ENCODE measurements around the gene KRT71. TPM values are rescaled to one million over a fixed set of nuclear protein-coding genes. Genes with fewer than 3 reads are reported as not detected.

KRT71 gene
- total and polyA plus RNA-seq, 8 donors, result not detected

- H3K36me3 ChIP-seq, result no peaks in the 10 kb centered on the region
- intact Hi-C loops (cut with DNase I; ENCODE audit: low total_unique reads), result no loop called here
- H3K27ac ChIP-seq, result no peak overlapping the region
- H3K4me1 ChIP-seq, result peaks cover 0 to 5% (median 0%) of the 10 kb centered on the region in 4 donors
- no peak overlapping the region for H3K4me3 ChIP-seq
- TF ChIP-seq CTCF (IDR thresholded peaks at IDR 0.05), result no peak
- TF ChIP-seq POLR2A (IDR thresholded peaks at IDR 0.05), result no peak
- no peak for TF ChIP-seq POLR2AphosphoS5 (IDR thresholded peaks at IDR 0.05)
- TF ChIP-seq EP300 (IDR thresholded peaks at IDR 0.05), result no peak
- WGBS, 5 donors, result 79 to 89% (median 81%) methylated on average over 5 of the region's 5 CpGs
- DNase-seq, result no peak
- H3K9me3 ChIP-seq, result no peaks in the 10 kb centered on the region
- no peaks in the 10 kb centered on the region for H3K27me3 ChIP-seq
Measured at GRCh38 chr12:52499806-52500560, 53.0 kb downstream of the KRT71 start.

- Histone ChIP-seq H3K27ac (no peak overlapping the region), H3K36me3 (no peaks in the 10 kb centered on the region), H3K27me3 (no peaks in the 10 kb centered on the region), H3K4me3 (no peak overlapping the region), H3K4me1 (peaks cover 0 to 5% (median 0%) of the 10 kb centered on the region in 4 donors), H3K9me3 (no peaks in the 10 kb centered on the region)
- intact Hi-C loops (cut with DNase I; ENCODE audit: low total_unique reads), result no loop called here
- TF ChIP-seq POLR2AphosphoS5 (IDR thresholded peaks at IDR 0.05), result no peak
- TF ChIP-seq POLR2A (IDR thresholded peaks at IDR 0.05), result no peak
- TF ChIP-seq CTCF (IDR thresholded peaks at IDR 0.05), result no peak
- no peak for TF ChIP-seq EP300 (IDR thresholded peaks at IDR 0.05)
- 70 to 86% (median 74%) methylated on average over 1 of the region's 1 CpG for WGBS, 5 donors
- no peak for DNase-seq
Measured at GRCh38 chr12:52498946-52499345, 54.0 kb downstream of the KRT71 start.

- 81 to 90% (median 86%) methylated on average over 7 of the region's 7 CpGs for WGBS, 5 donors
- peaks cover 0 to 5% (median 0%) of the 10 kb centered on the region in 4 donors for H3K4me1 ChIP-seq
- H3K27ac ChIP-seq, result no peak overlapping the region
- no peak for DNase-seq
- no peaks in the 10 kb centered on the region for H3K9me3 ChIP-seq
- H3K4me3 ChIP-seq, result no peak overlapping the region
- no peak for TF ChIP-seq POLR2A (IDR thresholded peaks at IDR 0.05)
- no peak for TF ChIP-seq POLR2AphosphoS5 (IDR thresholded peaks at IDR 0.05)
- no peak for TF ChIP-seq EP300 (IDR thresholded peaks at IDR 0.05)
- no peak for TF ChIP-seq CTCF (IDR thresholded peaks at IDR 0.05)
- no peaks in the 10 kb centered on the region for H3K36me3 ChIP-seq
- peaks cover 0 to 8% (median 0%) of the 10 kb centered on the region in 3 donors for H3K27me3 ChIP-seq
- intact Hi-C loops (cut with DNase I; ENCODE audit: low total_unique reads), result no loop called here
Measured at GRCh38 chr12:52497975-52498374, 55.0 kb downstream of the KRT71 start.

GRCh38 chr12:52496590-52497071, 56.3 kb downstream of the KRT71 start:
- 63 to 80% (median 72%) methylated on average over 4 of the region's 4 CpGs for WGBS, 5 donors
- no peak overlapping the region for H3K4me3 ChIP-seq
- H3K9me3 ChIP-seq, result no peaks in the 10 kb centered on the region
- DNase-seq, result no peak
- H3K36me3 ChIP-seq, result no peaks in the 10 kb centered on the region
- H3K27ac ChIP-seq, result no peak overlapping the region
- peaks cover 0 to 5% (median 0%) of the 10 kb centered on the region in 4 donors for H3K4me1 ChIP-seq
- no peak for TF ChIP-seq EP300 (IDR thresholded peaks at IDR 0.05)
- TF ChIP-seq POLR2A (IDR thresholded peaks at IDR 0.05), result no peak
- no peak for TF ChIP-seq CTCF (IDR thresholded peaks at IDR 0.05)
- no peak for TF ChIP-seq POLR2AphosphoS5 (IDR thresholded peaks at IDR 0.05)
- intact Hi-C loops (cut with DNase I; ENCODE audit: low total_unique reads), result no loop called here
- peaks cover 0 to 10% (median 2%) of the 10 kb centered on the region in 3 donors for H3K27me3 ChIP-seq
